PC-9 (cell line): ENCODE results near the gene CFAP54. TPM values are rescaled to one million over a fixed set of nuclear protein-coding genes. Genes with fewer than 3 reads are reported as not detected.
"Not testable (repeated sequence)": the region's sequence is repeated elsewhere in the genome, so short reads cannot be mapped to it uniquely, and the experiment has no call there.

Experiments
- BruUV-seq: library from RNA; stranded (reverse); fragments of 400-500 nt; replicated peaks from 2 replicates; lab custom pipeline; 2021; lab: Mats Ljungman, UMichigan
- CTCF ChIA-PET: fragments of 300-600 bp; sonication (Branson Sonifier 250); formaldehyde crosslinking; loops from one replicate; lab custom pipeline; 2022; ENCODE audit warnings: antibody characterized with exemption; lab: Charles Lee
- POLR2A ChIA-PET: fragments of 300-600 bp; sonication (Branson Sonifier 250); formaldehyde crosslinking; loops from one replicate; lab custom pipeline; 2022; ENCODE audit warnings: antibody characterized with exemption; ENCODE audit not compliant: unreplicated experiment; lab: Charles Lee
- DNase-seq, 2 experiments: peaks; one replicate each; pipeline versions ENCODE4 v3.0.0 to v3.0.0-alpha.2; 2015 to 2022; ENCODE audit warnings: mixed read lengths in 1 of 2
- H2AFZ ChIP-seq: fragments of 200-600 bp; sonication (generic); 2 replicates; pipeline ENCODE4 v1.8.1; 2017; ENCODE audit warnings: antibody characterized with exemption
- H3F3A ChIP-seq: fragments of 200-600 bp; sonication (generic); 2 replicates; pipeline ENCODE4 v1.8.1; 2017; ENCODE audit warnings: antibody characterized with exemption, mild to moderate bottlenecking, low read depth; ENCODE audit not compliant: insufficient read depth
- H3K27ac ChIP-seq: fragments of 200-600 bp; sonication (generic); 2 replicates; pipeline ENCODE4 v1.6.1; 2016; ENCODE audit warnings: mixed run types
- H3K27me3 ChIP-seq: fragments of 200-600 bp; sonication (generic); 2 replicates; pipeline ENCODE4 v1.6.1; 2016; ENCODE audit warnings: low read depth, mixed run types; ENCODE audit not compliant: insufficient read depth
- H3K36me3 ChIP-seq: fragments of 200-600 bp; sonication (generic); 2 replicates; pipeline ENCODE4 v1.6.1; 2016; ENCODE audit warnings: low read depth, mixed run types
- H3K4me1 ChIP-seq: fragments of 200-600 bp; sonication (generic); replicated peaks from 2 replicates; pipeline ENCODE4 v1.6.1; 2016; ENCODE audit warnings: mixed run types; ENCODE audit not compliant: insufficient read depth
- H3K4me2 ChIP-seq: fragments of 200-600 bp; sonication (generic); 2 replicates; pipeline ENCODE4 v1.6.1; 2017; ENCODE audit warnings: mixed run types
- H3K4me3 ChIP-seq: fragments of 200-600 bp; sonication (generic); 2 replicates; pipeline ENCODE4 v1.6.1; 2016; ENCODE audit warnings: mixed run types
- H3K79me2 ChIP-seq: fragments of 200-600 bp; sonication (generic); 2 replicates; pipeline ENCODE4 v1.6.1; 2017; ENCODE audit warnings: low read depth, mixed run types
- H3K9me2 ChIP-seq: fragments of 200-600 bp; sonication (generic); 2 replicates; pipeline ENCODE4 v1.8.1; 2017; ENCODE audit warnings: mild to moderate bottlenecking; ENCODE audit not compliant: insufficient read depth
- H3K9me3 ChIP-seq: fragments of 200-600 bp; sonication (generic); 2 replicates; pipeline ENCODE4 v1.8.1; 2016; ENCODE audit warnings: low read depth; ENCODE audit not compliant: insufficient read depth
- H4K20me1 ChIP-seq: fragments of 200-600 bp; sonication (generic); 2 replicates; pipeline ENCODE4 v1.8.1; 2017; ENCODE audit not compliant: insufficient read depth
- EZH2 ChIP-seq: fragments of 200-600 bp; sonication (generic); IDR thresholded peaks from 2 replicates; pipeline ENCODE4 v1.8.0; 2017; ENCODE audit warnings: antibody characterized with exemption, low read depth
- intact Hi-C: fragments of 100-400 bp; cut with micrococcal nuclease; formaldehyde crosslinking; loops from one replicate; pipeline ENCODE4 v1.10.0; 2022; ENCODE audit not compliant: unreplicated experiment
- total RNA-seq: library from RNA; stranded (reverse); gene quantifications from 2 replicates; pipeline ENCODE4 v1.2.3, GENCODE V29; 2021
- TF ChIP-seq, protein P1 (sequence below): fragments of 200-600 bp; sonication (generic); conservative IDR thresholded peaks from 2 replicates; pipeline ENCODE4 v1.6.1; 2017; ENCODE audit warnings: mixed run types, antibody characterized with exemption, mild to moderate bottlenecking, moderate library complexity

Gene CFAP54
- total RNA-seq, 1 experiment from 2014 or later: 16.4 TPM

- POLR2A ChIA-PET: interaction anchor here (0.7 kb wide), 1 partner anchor 187 kb away, joined by 5 read pairs; the partner anchor contains the start of gene NEDD1
- Histone ChIP-seq H3K9me2 (no peaks in the 10 kb centered on the region), H4K20me1 (no peaks in the 10 kb centered on the region), H3K27ac (no peak overlapping the region), H3K4me1 (no peaks in the 10 kb centered on the region), H3K79me2 (no peaks in the 10 kb centered on the region), H3K4me3 (peak overlapping the region; percentile 42; the same call in 1 of the 2 replicates), H3F3A (no peaks in the 10 kb centered on the region), H2AFZ (peak overlapping the region; percentile 58), H3K9me3 (no peaks in the 10 kb centered on the region), H3K36me3 (no peaks in the 10 kb centered on the region), H3K4me2 (peak overlapping the region; percentile 84), H3K27me3 (no peaks in the 10 kb centered on the region)
- no peak for TF ChIP-seq EZH2
- TF ChIP-seq, protein P1, sequence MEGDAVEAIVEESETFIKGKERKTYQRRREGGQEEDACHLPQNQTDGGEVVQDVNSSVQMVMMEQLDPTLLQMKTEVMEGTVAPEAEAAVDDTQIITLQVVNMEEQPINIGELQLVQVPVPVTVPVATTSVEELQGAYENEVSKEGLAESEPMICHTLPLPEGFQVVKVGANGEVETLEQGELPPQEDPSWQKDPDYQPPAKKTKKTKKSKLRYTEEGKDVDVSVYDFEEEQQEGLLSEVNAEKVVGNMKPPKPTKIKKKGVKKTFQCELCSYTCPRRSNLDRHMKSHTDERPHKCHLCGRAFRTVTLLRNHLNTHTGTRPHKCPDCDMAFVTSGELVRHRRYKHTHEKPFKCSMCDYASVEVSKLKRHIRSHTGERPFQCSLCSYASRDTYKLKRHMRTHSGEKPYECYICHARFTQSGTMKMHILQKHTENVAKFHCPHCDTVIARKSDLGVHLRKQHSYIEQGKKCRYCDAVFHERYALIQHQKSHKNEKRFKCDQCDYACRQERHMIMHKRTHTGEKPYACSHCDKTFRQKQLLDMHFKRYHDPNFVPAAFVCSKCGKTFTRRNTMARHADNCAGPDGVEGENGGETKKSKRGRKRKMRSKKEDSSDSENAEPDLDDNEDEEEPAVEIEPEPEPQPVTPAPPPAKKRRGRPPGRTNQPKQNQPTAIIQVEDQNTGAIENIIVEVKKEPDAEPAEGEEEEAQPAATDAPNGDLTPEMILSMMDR: no peak
- intact Hi-C loops: no loop called here
- peak in 1 of 2 experiments; percentile 29 for DNase-seq
- no TSS peak for BruUV-seq
- CTCF ChIA-PET: interaction anchor here (0.6 kb wide), 1 partner anchor 26 kb away, joined by 3 read pairs; no protein-coding TSS in a partner anchor
Observed at GRCh38 chr12:96720363-96720705, 231.0 kb downstream of the CFAP54 start.

DNA sequence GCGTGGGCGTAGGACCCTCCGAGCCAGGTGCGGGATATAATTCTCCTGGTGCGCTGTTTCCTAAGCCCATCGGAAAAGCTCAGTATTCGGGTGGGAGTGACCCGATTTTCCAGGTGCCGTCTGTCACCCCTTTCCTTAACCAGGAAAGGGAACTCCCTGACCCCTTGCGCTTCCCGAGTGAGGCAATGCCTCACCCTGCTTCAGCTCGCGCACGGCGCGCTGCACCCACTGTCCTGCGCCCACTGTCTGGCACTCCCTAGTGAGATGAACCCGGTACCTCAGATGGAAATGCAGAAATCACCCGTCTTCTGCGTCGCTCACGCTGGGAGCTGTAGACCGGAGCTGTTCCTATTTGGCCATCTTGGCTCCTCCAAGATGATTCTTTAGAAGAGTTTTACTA is 240.1 kb downstream of the CFAP54 start:
- H3F3A ChIP-seq, H3K79me2 ChIP-seq, H3K4me2 ChIP-seq, H3K4me3 ChIP-seq, H4K20me1 ChIP-seq, H3K27ac ChIP-seq, BruUV-seq, POLR2A ChIA-PET, H3K4me1 ChIP-seq, H3K9me2 ChIP-seq, intact Hi-C loops, DNase-seq, H3K27me3 ChIP-seq, CTCF ChIA-PET, H3K9me3 ChIP-seq, H2AFZ ChIP-seq, H3K36me3 ChIP-seq: not testable (repeated sequence)

GRCh38 chr12:96729886-96730285 is 240.5 kb downstream of the CFAP54 start:
- ChIA-PET CTCF (no interaction called here), POLR2A (no interaction called here)
- no peak for TF ChIP-seq EZH2
- TF ChIP-seq, protein P1: no peak
- no peaks in the 10 kb centered on the region for H3K9me3 ChIP-seq
- H4K20me1 ChIP-seq: no peaks in the 10 kb centered on the region
- no peaks in the 10 kb centered on the region for H3K27me3 ChIP-seq
- H3K4me3 ChIP-seq: no peak overlapping the region
- no peaks in the 10 kb centered on the region for H3K9me2 ChIP-seq
- no peak overlapping the region for H3K4me2 ChIP-seq
- intact Hi-C loops: no loop called here
- H3K36me3 ChIP-seq: no peaks in the 10 kb centered on the region
- no peak overlapping the region for H3K27ac ChIP-seq
- H3F3A ChIP-seq: no peaks in the 10 kb centered on the region
- no peaks in the 10 kb centered on the region for H3K4me1 ChIP-seq
- no peak overlapping the region for H2AFZ ChIP-seq
- DNase-seq: no peak
- BruUV-seq: no TSS peak
- H3K79me2 ChIP-seq: no peaks in the 10 kb centered on the region

GRCh38 chr12:96743606-96744005 is 254.2 kb downstream of the CFAP54 start:
- TF ChIP-seq EZH2: no peak
- TF ChIP-seq, protein P1: no peak
- no peak for DNase-seq
- Histone ChIP-seq H3K9me3 (no peaks in the 10 kb centered on the region), H3F3A (no peaks in the 10 kb centered on the region), H2AFZ (no peak overlapping the region), H3K4me1 (no peaks in the 10 kb centered on the region), H3K27me3 (no peaks in the 10 kb centered on the region), H3K79me2 (no peaks in the 10 kb centered on the region), H3K27ac (no peak overlapping the region), H3K9me2 (no peaks in the 10 kb centered on the region), H3K36me3 (no peaks in the 10 kb centered on the region), H3K4me2 (no peak overlapping the region), H4K20me1 (no peaks in the 10 kb centered on the region), H3K4me3 (no peak overlapping the region)
- ChIA-PET POLR2A (no interaction called here), CTCF (no interaction called here)
- intact Hi-C loops: no loop called here
- BruUV-seq: no TSS peak
